H1 (cell line): ENCODE measurements around the gene PRKAR2A. TPM values are rescaled to one million over a fixed set of nuclear protein-coding genes. Genes with fewer than 3 reads are reported as not detected.

Source experiments
- CTCF ChIA-PET: fragments of 300-600 bp; sonication (Branson Sonifier 250); formaldehyde crosslinking; loops from one replicate; lab custom pipeline; 2021; ENCODE audit not compliant: partially characterized antibody; lab: Charles Lee
- POLR2A ChIA-PET: fragments of 300-600 bp; sonication (Branson Sonifier 250); formaldehyde crosslinking; loops from one replicate; lab custom pipeline; 2021; ENCODE audit warnings: inconsistent platforms; ENCODE audit not compliant: partially characterized antibody; lab: Charles Lee
- DNase-seq, 2 experiments: peaks; one replicate each; pipeline versions ENCODE4 v3.0.0 to v3.0.0-alpha.2; 2010 to 2022; ENCODE audit warnings: low spot score in 2 of 2, low read depth in 1 of 2, mixed read lengths in 1 of 2
- FAIRE-seq: peaks from 2 replicates; lab custom pipeline; 2011; peaks lifted over from hg19 to GRCh38; lab: Jason Lieb, UNC
- H2AFZ ChIP-seq: 2 replicates; pipeline ENCODE4 v1.8.1; 2012; ENCODE audit warnings: low read length, inconsistent platforms
- H2AK5ac ChIP-seq: 2 replicates; pipeline ENCODE4 v1.6.1; 2013; ENCODE audit warnings: low read depth, low read length
- H2BK120ac ChIP-seq: replicated peaks from 2 replicates; pipeline ENCODE3; 2013; ENCODE audit warnings: low read depth, low read length, inconsistent platforms
- H2BK12ac ChIP-seq: 2 replicates; pipeline ENCODE4 v1.6.1; 2013; ENCODE audit warnings: low read depth, low read length
- H2BK15ac ChIP-seq: 2 replicates; pipeline ENCODE4 v1.6.1; 2013; ENCODE audit warnings: low read length
- H2BK20ac ChIP-seq: 2 replicates; pipeline ENCODE4 v1.6.1; 2013; ENCODE audit warnings: low read length
- H2BK5ac ChIP-seq: 2 replicates; pipeline ENCODE4 v1.6.1; 2013; ENCODE audit warnings: low read depth, low read length
- H3K14ac ChIP-seq: 2 replicates; pipeline ENCODE4 v1.6.1; 2013; ENCODE audit warnings: inconsistent platforms; ENCODE audit not compliant: insufficient read length
- H3K18ac ChIP-seq: 2 replicates; pipeline ENCODE4 v1.6.1; 2013; ENCODE audit warnings: low read length; ENCODE audit errors: extremely low read depth
- H3K23ac ChIP-seq: 2 replicates; pipeline ENCODE4 v1.6.1; 2013; ENCODE audit warnings: inconsistent platforms; ENCODE audit not compliant: insufficient read length
- H3K23me2 ChIP-seq: 2 replicates; pipeline ENCODE4 v1.6.1; 2013; ENCODE audit warnings: low read depth, low read length
- H3K27ac ChIP-seq: 2 replicates; pipeline ENCODE4 v1.6.1; 2011; ENCODE audit warnings: low read depth, low read length, inconsistent platforms
- H3K27me3 ChIP-seq, 4 experiments: replicated peaks in 1 of 4; 1 replicate in 1 of 4; 2 replicates in 3 of 4; pipeline versions ENCODE4 v1.6.1 to v1.8.1; 2011 to 2013; ENCODE audit warnings: low read length in 3 of 4, mild to moderate bottlenecking in 3 of 4, inconsistent platforms in 2 of 4, mixed read lengths in 2 of 4, moderate library complexity in 1 of 4; ENCODE audit not compliant: control insufficient read depth in 3 of 4, insufficient read depth in 3 of 4; ENCODE audit errors: extremely low read depth in 1 of 4
- H3K36me3 ChIP-seq, 4 experiments: 2 replicates each; pipeline versions ENCODE4 v1.6.1 to v1.8.1; 2011 to 2013; ENCODE audit warnings: mild to moderate bottlenecking in 4 of 4, low read length in 3 of 4, moderate library complexity in 2 of 4, control low read depth in 1 of 4, inconsistent platforms in 1 of 4; ENCODE audit not compliant: insufficient read depth in 4 of 4, control insufficient read depth in 2 of 4
- H3K4ac ChIP-seq: replicated peaks from 2 replicates; pipeline ENCODE3; 2013; ENCODE audit warnings: low read length, low read depth, mixed read lengths, inconsistent platforms; ENCODE audit not compliant: insufficient read length
- H3K4me1 ChIP-seq, 4 experiments: replicated peaks in 1 of 4; 1 replicate in 1 of 4; 2 replicates in 3 of 4; pipeline versions ENCODE4 v1.6.1 to v1.8.1; 2011 to 2013; ENCODE audit warnings: low read length in 3 of 4, inconsistent platforms in 2 of 4, mixed read lengths in 1 of 4; ENCODE audit not compliant: insufficient read depth in 4 of 4, control insufficient read depth in 3 of 4
- H3K4me2 ChIP-seq, 2 experiments: 2 replicates each; pipeline versions ENCODE4 v1.6.1 to v1.8.1; 2011 to 2013; ENCODE audit warnings: low read depth in 2 of 2, low read length in 2 of 2, control low read depth in 1 of 2, inconsistent platforms in 1 of 2, mild to moderate bottlenecking in 1 of 2; ENCODE audit not compliant: insufficient read depth in 1 of 2
- H3K4me3 ChIP-seq, 4 experiments: fragments of 200-600, 300-600 bp in 1 of 4; sonication (generic), shearing (Covaris generic), sonication (Bioruptor Twin) in 1 of 4; 2 replicates each; pipeline versions ENCODE4 v1.5.1 to v1.8.1; 2011 to 2016; ENCODE audit warnings: low read length in 4 of 4, low read depth in 3 of 4, control low read depth in 2 of 4, inconsistent platforms in 2 of 4, mild to moderate bottlenecking in 2 of 4, mixed read lengths in 1 of 4, moderate library complexity in 1 of 4; ENCODE audit not compliant: insufficient read depth in 2 of 4; ENCODE audit errors: extremely low read depth in 1 of 4
- H3K56ac ChIP-seq: replicated peaks from 2 replicates; pipeline ENCODE3; 2013; ENCODE audit warnings: low read depth, mild to moderate bottlenecking, mixed read lengths, low read length, inconsistent platforms; ENCODE audit not compliant: insufficient read length
- H3K79me1 ChIP-seq: 2 replicates; pipeline ENCODE4 v1.6.1; 2013; ENCODE audit warnings: low read depth, low read length, control low read depth
- H3K79me2 ChIP-seq, 2 experiments: 2 replicates each; pipeline versions ENCODE4 v1.6.1 to v1.8.1; 2012 to 2013; ENCODE audit warnings: low read length in 2 of 2, mild to moderate bottlenecking in 2 of 2, inconsistent platforms in 1 of 2; ENCODE audit not compliant: insufficient read depth in 2 of 2, control insufficient read depth in 1 of 2
- H3K9ac ChIP-seq, 4 experiments: replicated peaks in 1 of 4; 1 replicate in 1 of 4; 2 replicates in 3 of 4; pipeline versions ENCODE4 v1.6.1 to v1.8.1; 2011 to 2013; ENCODE audit warnings: low read depth in 3 of 4, low read length in 3 of 4, control low read depth in 2 of 4, mild to moderate bottlenecking in 2 of 4, moderate library complexity in 2 of 4, inconsistent platforms in 1 of 4; ENCODE audit errors: extremely low read depth in 1 of 4
- H3K9me3 ChIP-seq, 2 experiments: 2 replicates each; pipeline versions ENCODE4 v1.6.1 to v1.8.1; 2012 to 2013; ENCODE audit warnings: mild to moderate bottlenecking in 2 of 2, moderate library complexity in 2 of 2, control low read depth in 1 of 2, inconsistent platforms in 1 of 2, low read depth in 1 of 2, low read length in 1 of 2, mixed read lengths in 1 of 2; ENCODE audit not compliant: insufficient read depth in 2 of 2
- H4K20me1 ChIP-seq, 2 experiments: replicated peaks in 1 of 2; 2 replicates each; pipeline versions ENCODE3 to v1.8.1; 2011 to 2013; ENCODE audit warnings: inconsistent platforms in 2 of 2, low read length in 2 of 2, mild to moderate bottlenecking in 1 of 2; ENCODE audit not compliant: insufficient read depth in 2 of 2, control insufficient read depth in 1 of 2
- H4K5ac ChIP-seq: 2 replicates; pipeline ENCODE4 v1.6.1; 2013; ENCODE audit warnings: low read length, low read depth, mixed read lengths, inconsistent platforms; ENCODE audit not compliant: insufficient read length
- H4K8ac ChIP-seq: 2 replicates; pipeline ENCODE4 v1.8.0; 2013; ENCODE audit warnings: mild to moderate bottlenecking, moderate library complexity, low read length, inconsistent platforms; ENCODE audit not compliant: insufficient read depth; ENCODE audit errors: extremely low read depth
- H4K91ac ChIP-seq: replicated peaks from 2 replicates; pipeline ENCODE3; 2013; ENCODE audit warnings: low read length, mixed read lengths, inconsistent platforms; ENCODE audit not compliant: insufficient read length
- CBX8 ChIP-seq: fragments of 300-800, 300-1000 bp; sonication (generic); IDR thresholded peaks from 2 replicates; pipeline ENCODE4 v1.7.1; 2016; ENCODE audit warnings: low read depth, low read length, borderline replicate concordance
- CREB1 ChIP-seq: IDR thresholded peaks from 2 replicates; pipeline ENCODE4 v1.6.1; 2012; ENCODE audit warnings: inconsistent platforms
- HDAC2 ChIP-seq, 2 experiments: fragments of 300-600 bp in 1 of 2; sonication (generic) in 1 of 2; IDR thresholded peaks; 2 replicates each; pipeline ENCODE4 v1.6.1; 2011 to 2012; ENCODE audit warnings: low read depth in 2 of 2, low read length in 2 of 2, mild to moderate bottlenecking in 2 of 2, moderate library complexity in 2 of 2, borderline replicate concordance in 1 of 2, inconsistent platforms in 1 of 2
- JUN ChIP-seq: IDR thresholded peaks from 2 replicates; pipeline ENCODE4 v1.6.1; 2011; ENCODE audit warnings: low read depth, mild to moderate bottlenecking, improper control_type of control experiment, low read length
- RAD21 ChIP-seq, 2 experiments: IDR thresholded peaks in 1 of 2; conservative IDR thresholded peaks in 1 of 2; 2 replicates each; pipeline ENCODE4 v1.6.1; 2011; ENCODE audit warnings: low read depth in 2 of 2, low read length in 2 of 2, improper control_type of control experiment in 1 of 2, inconsistent platforms in 1 of 2, mild to moderate bottlenecking in 1 of 2, moderate library complexity in 1 of 2
- SIN3A ChIP-seq, 2 experiments: IDR thresholded peaks in 1 of 2; conservative IDR thresholded peaks in 1 of 2; 2 replicates each; pipeline ENCODE4 v1.6.1; 2011 to 2012; ENCODE audit warnings: low read length in 2 of 2, improper control_type of control experiment in 1 of 2, low read depth in 1 of 2, mild to moderate bottlenecking in 1 of 2
- SP4 ChIP-seq: IDR thresholded peaks from 2 replicates; pipeline ENCODE4 v1.6.1; 2012; ENCODE audit warnings: low read length, inconsistent platforms
- SRF ChIP-seq: IDR thresholded peaks from 2 replicates; pipeline ENCODE4 v1.6.1; 2011; ENCODE audit warnings: mild to moderate bottlenecking, low read depth, low read length, moderate library complexity
- YY1 ChIP-seq: IDR thresholded peaks from 2 replicates; pipeline ENCODE4 v1.6.1; 2011; ENCODE audit warnings: low read depth, mild to moderate bottlenecking, low read length
- WGBS, 2 experiments: shearing (Covaris generic) in 1 of 2; methylation state at CpG; one replicate each; pipeline versions ENCODE4 v1.1.6 to v1.1.7; 2013 to 2015; ENCODE audit warnings: low lambda C conversion rate in 2 of 2, mixed read lengths in 2 of 2, inconsistent platforms in 1 of 2, low coverage in 1 of 2, missing lambda C conversion rate in 1 of 2; ENCODE audit not compliant: insufficient replicate concordance in 2 of 2, insufficient coverage in 1 of 2, insufficient read length in 1 of 2; ENCODE audit errors: extremely low coverage in 1 of 2, missing lambda C conversion rate in 1 of 2; 5-methylcytosine and 5-hydroxymethylcytosine counted together
- polyA plus RNA-seq, 7 experiments: library from polyadenylated mRNA; depleted of rRNA in 3 of 7; stranded (reverse) in 5 of 7; unstranded in 2 of 7; fragments of >200 nt in 5 of 7; fragments of 200-250 nt in 2 of 7; gene quantifications; 1 replicate in 5 of 7; 2 replicates in 1 of 7; 4 replicates in 1 of 7; pipeline versions ENCODE4 v1.2.1 to v1.2.3, GENCODE V29; 2011 to 2013; ENCODE audit warnings: missing spikeins in 2 of 7, mixed read lengths in 2 of 7
- total RNA-seq: library from RNA; stranded (reverse); fragmentation: NEBNext Ultra II Directional; extraction: Animal tissue kit (Norgen Biotek cat#: 25700); gene quantifications from 2 replicates; pipeline ENCODE4 v1.2.1, GENCODE V29; 2021

The PRKAR2A gene
- total and polyA plus RNA-seq, 2 of the 8 experiments (the other 6 are each of a cell fraction or from before 2014, with no cell fraction given), result 6.3 to 42.4 TPM

DNA sequence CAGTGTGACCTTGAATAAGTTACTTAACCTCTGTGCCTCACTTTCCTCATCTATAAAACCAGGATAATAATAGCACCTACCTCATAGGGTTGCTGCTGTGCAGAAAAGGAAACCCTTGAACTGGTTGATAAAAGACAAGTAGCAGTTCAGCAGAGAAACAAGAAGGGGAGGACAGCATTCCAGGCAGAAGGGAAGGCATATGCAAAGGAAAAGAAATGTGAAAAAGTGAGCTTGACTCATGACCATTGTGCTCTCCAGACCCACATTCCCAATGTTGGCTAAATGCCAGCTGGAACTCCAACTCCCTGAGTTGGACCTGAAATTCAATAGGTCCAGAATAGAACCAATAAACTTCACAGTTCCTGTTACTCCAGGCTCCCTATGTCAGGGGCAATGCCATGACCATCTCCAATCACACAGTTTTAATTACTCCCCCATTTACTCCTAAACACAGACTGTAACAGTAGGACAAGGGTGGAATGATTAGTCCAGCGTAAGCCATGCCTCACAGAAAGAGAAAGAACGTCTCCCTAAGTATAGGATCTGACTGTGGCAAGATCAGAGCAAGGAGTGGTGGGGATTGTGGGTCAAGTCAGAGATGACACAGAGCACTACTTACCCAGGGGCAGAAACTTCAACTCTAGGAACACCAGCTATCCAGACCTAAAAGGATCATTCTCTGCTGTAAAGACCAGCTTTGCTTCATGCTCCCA lies 26.9 kb downstream of the PRKAR2A start:
- H4K8ac ChIP-seq, result no peak overlapping the region
- no peak overlapping the region for H3K14ac ChIP-seq
- H3K4me1 ChIP-seq, result peaks cover 0 to 4% (median 2%) of the 10 kb centered on the region in 4 experiments; a peak in 1 of 7 replicates
- DNase-seq, result no peak
- no peaks in the 10 kb centered on the region for H3K36me3 ChIP-seq
- H3K27me3 ChIP-seq, result no peaks in the 10 kb centered on the region
- H3K18ac ChIP-seq, result no peak overlapping the region
- H4K5ac ChIP-seq, result no peak overlapping the region
- H2AK5ac ChIP-seq, result no peak overlapping the region
- H2BK15ac ChIP-seq, result no peak overlapping the region
- H3K23me2 ChIP-seq, result no peaks in the 10 kb centered on the region
- no peak for FAIRE-seq
- H2AFZ ChIP-seq, result no peak overlapping the region
- ChIA-PET POLR2A (interaction anchor here (0.5 kb wide), 1 partner anchor 216 kb away, joined by 5 read pairs; no protein-coding TSS in a partner anchor), CTCF (interaction anchor here (0.9 to 1.7 kb wide), 3 partner anchors 8 to 81 kb away, joined by 3 to 6 read pairs (median 5); no protein-coding TSS in a partner anchor)
- no peak overlapping the region; a peak in 1 of 7 replicates for H3K9ac ChIP-seq
- H2BK5ac ChIP-seq, result no peak overlapping the region
- WGBS, 2 experiments, result 95% methylated on average over 2 of the region's 2 CpGs; no CpG with 5 or more reads in 1 of the 2 experiments
- H4K91ac ChIP-seq, result no peak overlapping the region
- H3K4me2 ChIP-seq, result no peak overlapping the region
- no peak overlapping the region for H3K4me3 ChIP-seq
- no peaks in the 10 kb centered on the region for H4K20me1 ChIP-seq
- H3K27ac ChIP-seq, result no peak overlapping the region
- no peak overlapping the region for H2BK120ac ChIP-seq
- no peak overlapping the region for H3K4ac ChIP-seq
- H2BK20ac ChIP-seq, result no peak overlapping the region
- H3K79me1 ChIP-seq, result peaks cover 3% of the 10 kb centered on the region; the same call in 1 of the 2 replicates
- H2BK12ac ChIP-seq, result no peak overlapping the region
- H3K56ac ChIP-seq, result no peak overlapping the region
- no peaks in the 10 kb centered on the region for H3K9me3 ChIP-seq
- H3K79me2 ChIP-seq, result no peaks in the 10 kb centered on the region
- no peak overlapping the region for H3K23ac ChIP-seq
- no peak for TF ChIP-seq RAD21 (IDR thresholded peaks at IDR 0.05 in 1 of 2, conservative IDR thresholded peaks at IDR 0.05 in 1 of 2; ENCODE audit: low read depth in 2 of 2, low read length in 2 of 2)
- no peak for TF ChIP-seq YY1
- no peak for TF ChIP-seq CBX8
- TF ChIP-seq CREB1, result no peak
- no peak for TF ChIP-seq SRF
- TF ChIP-seq SIN3A (conservative IDR thresholded peaks at IDR 0.05 in 1 of 2, IDR thresholded peaks at IDR 0.05 in 1 of 2; ENCODE audit: low read depth in 1 of 2, low read length in 2 of 2), result no peak
- TF ChIP-seq SP4, result no peak
- TF ChIP-seq HDAC2 (IDR thresholded peaks at IDR 0.05; ENCODE audit: borderline replicate concordance in 1 of 2, low read depth in 2 of 2, low read length in 2 of 2), result no peak
- TF ChIP-seq JUN, result no peak
